ENCODE measurements around the gene EEFSEC. TPM values are rescaled to one million over a fixed set of nuclear protein-coding genes. Genes with fewer than 3 reads are reported as not detected.

The EEFSEC gene
- total and polyA plus RNA-seq, 2 of the 8 experiments (the other 6 are each of a cell fraction or from before 2014, with no cell fraction given): 13.1 to 19.8 TPM

GRCh38 chr3:128321418-128321817 lies 168.1 kb downstream of the EEFSEC start (continued):
- TF ChIP-seq RAD21 (IDR thresholded peaks at IDR 0.05 in 1 of 2, conservative IDR thresholded peaks at IDR 0.05 in 1 of 2; ENCODE audit: low read depth in 2 of 2, low read length in 2 of 2) (no peak), SRF (IDR thresholded peaks at IDR 0.05; ENCODE audit: low read depth, low read length) (no peak), HDAC6 (IDR thresholded peaks at IDR 0.05; ENCODE audit: low read depth, low read length) (no peak), TCF12 (IDR thresholded peaks at IDR 0.05; ENCODE audit: low read depth, low read length) (no peak), CEBPB (IDR thresholded peaks at IDR 0.05; ENCODE audit: low read depth, low read length) (no peak), BRCA1 (IDR thresholded peaks at IDR 0.05; ENCODE audit: low read depth, low read length) (no peak), ASH2L (IDR thresholded peaks at IDR 0.05; ENCODE audit: low read length) (no peak), TAF7 (optimal IDR thresholded peaks at IDR 0.05; ENCODE audit: borderline replicate concordance, low read depth, low read length) (no peak)
